ENCODE measurements around the gene OSBPL9.
"Not testable (repeated sequence)": the region's sequence is repeated elsewhere in the genome, so short reads cannot be mapped to it uniquely, and the experiment has no call there.

Gene OSBPL9

GRCh38 chr1:51616903-51617708 is at the start of gene OSBPL9:
OSBPL9 (plus strand) TSS chr1:51617092; CDS start chr1:51617111, 19 bp downstream.
- peak; percentile 88 to 91 for DNase-seq

- DNase-seq: no peak
Measured at GRCh38 chr1:51567653-51568052, 49.2 kb upstream of the OSBPL9 start.

- DNase-seq: no peak
Measured at GRCh38 chr1:51568231-51568935, 48.5 kb upstream of the OSBPL9 start.

GRCh38 chr1:51569284-51570062 is 47.4 kb upstream of the OSBPL9 start:
- peak; percentile 83 to 89 for DNase-seq

GRCh38 chr1:51570063-51570710 is 46.7 kb upstream of the OSBPL9 start:
- no peak for DNase-seq

GRCh38 chr1:51572365-51572764 is 44.5 kb upstream of the OSBPL9 start:
- no peak for DNase-seq

- no peak for DNase-seq
Measured at GRCh38 chr1:51574796-51575195, 42.1 kb upstream of the OSBPL9 start.

- DNase-seq: no peak
Measured at GRCh38 chr1:51575406-51576084, 41.3 kb upstream of the OSBPL9 start.

- no peak for DNase-seq
Measured at GRCh38 chr1:51576085-51576444, 40.8 kb upstream of the OSBPL9 start.

GRCh38 chr1:51576923-51577322 is 40.0 kb upstream of the OSBPL9 start:
- DNase-seq: no peak

GRCh38 chr1:51578383-51579109 is 38.3 kb upstream of the OSBPL9 start:
- peak; percentile 70 to 80 for DNase-seq

- DNase-seq: no peak
Measured at GRCh38 chr1:51581238-51581637, 35.7 kb upstream of the OSBPL9 start.

- no peak for DNase-seq
Measured at GRCh38 chr1:51583532-51583931, 33.4 kb upstream of the OSBPL9 start.

GRCh38 chr1:51584021-51584420 is 32.9 kb upstream of the OSBPL9 start:
- DNase-seq: no peak

GRCh38 chr1:51592711-51593110 is 24.2 kb upstream of the OSBPL9 start:
- DNase-seq: no peak

GRCh38 chr1:51594716-51595115 is 22.2 kb upstream of the OSBPL9 start:
- DNase-seq: no peak

- no peak for DNase-seq
Measured at GRCh38 chr1:51600529-51600928, 16.4 kb upstream of the OSBPL9 start.

- DNase-seq: no peak
Measured at GRCh38 chr1:51600965-51601364, 15.9 kb upstream of the OSBPL9 start.

GRCh38 chr1:51605961-51606723 is 10.8 kb upstream of the OSBPL9 start:
- DNase-seq: peak; percentile 91 to 94

GRCh38 chr1:51607681-51608095 is 9.2 kb upstream of the OSBPL9 start:
- DNase-seq: peak; percentile 30 to 36

- not testable (repeated sequence) for DNase-seq
Measured at GRCh38 chr1:51610104-51610503, 6.8 kb upstream of the OSBPL9 start.

Measured in AML-193 (cell line).